NT2/D1 (cell line): ENCODE measurements around the gene RAB3IL1.

ENCODE experiments used
- SUZ12 ChIP-seq: IDR thresholded peaks from 2 replicates; pipeline ENCODE4 v1.6.1; 2011; ENCODE audit not compliant: insufficient read length, insufficient read depth; ENCODE audit errors: extremely low read depth
- YY1 ChIP-seq: IDR thresholded peaks from 2 replicates; pipeline ENCODE4 v1.6.1; 2011; ENCODE audit not compliant: insufficient read length, insufficient read depth
- ZNF274 ChIP-seq: IDR thresholded peaks from 2 replicates; pipeline ENCODE4 v1.6.1; 2011; ENCODE audit warnings: mild to moderate bottlenecking, low read depth, low read length

GRCh38 chr11:61925736-61926135 is 8.4 kb upstream of the RAB3IL1 start:
- TF ChIP-seq SUZ12, result no peak
- TF ChIP-seq ZNF274, result no peak
- TF ChIP-seq YY1, result no peak
